Loucy (cell line): ENCODE measurements around the gene IFNAR2.
A peak's percentile ranks its signal among the peaks of the same experiment; 100 is the strongest.

Source experiments
- H2AFZ ChIP-seq: fragments of 200-600 bp; sonication (generic); 2 replicates; pipeline ENCODE4 v1.6.0; 2016; ENCODE audit warnings: antibody characterized with exemption, mild to moderate bottlenecking, low read length, moderate library complexity
- H3F3A ChIP-seq: fragments of 200-600 bp; 2 replicates; pipeline ENCODE4 v1.6.0; 2016; ENCODE audit warnings: antibody characterized with exemption, low read depth, mild to moderate bottlenecking
- H3K27me3 ChIP-seq: fragments of 200-600 bp; sonication (generic); 2 replicates; pipeline ENCODE4 v1.6.1; 2014; ENCODE audit warnings: low read length, mild to moderate bottlenecking; ENCODE audit not compliant: insufficient read depth, poor library complexity, severe bottlenecking
- H3K36me3 ChIP-seq: fragments of 200-600 bp; sonication (generic); 2 replicates; pipeline ENCODE4 v1.6.1; 2016; ENCODE audit warnings: low read length; ENCODE audit not compliant: insufficient read depth
- H3K4me1 ChIP-seq: fragments of 200-600 bp; sonication (generic); 2 replicates; pipeline ENCODE4 v1.5.1; 2014; ENCODE audit warnings: low read length, mild to moderate bottlenecking; ENCODE audit not compliant: insufficient read depth, poor library complexity, severe bottlenecking
- H3K4me2 ChIP-seq: fragments of 200-600 bp; sonication (generic); 2 replicates; pipeline ENCODE4 v1.6.0; 2014; ENCODE audit warnings: antibody characterized with exemption, low read length, low read depth, mild to moderate bottlenecking; ENCODE audit not compliant: poor library complexity, severe bottlenecking
- H3K4me3 ChIP-seq: fragments of 200-600 bp; sonication (generic); 2 replicates; pipeline ENCODE4 v1.5.1; 2014; ENCODE audit warnings: low read length, mild to moderate bottlenecking, mixed read lengths; ENCODE audit not compliant: poor library complexity, severe bottlenecking
- H3K79me2 ChIP-seq: fragments of 200-600 bp; sonication (generic); 2 replicates; pipeline ENCODE4 v1.6.1; 2014; ENCODE audit warnings: low read length; ENCODE audit not compliant: insufficient read depth
- H3K9ac ChIP-seq: fragments of 200-600 bp; sonication (generic); 2 replicates; pipeline ENCODE4 v1.6.0; 2014; ENCODE audit warnings: mild to moderate bottlenecking, low read depth, low read length, moderate library complexity; ENCODE audit not compliant: poor library complexity, severe bottlenecking
- H3K9me2 ChIP-seq: fragments of 200-600 bp; sonication (generic); replicated peaks from 2 replicates; pipeline ENCODE4 v1.6.1; 2016; ENCODE audit warnings: low read depth, low read length, mixed read lengths
- H3K9me3 ChIP-seq: fragments of 200-600 bp; sonication (generic); 2 replicates; pipeline ENCODE4 v1.6.1; 2014; ENCODE audit warnings: mild to moderate bottlenecking, antibody characterized with exemption, low read length, low read depth; ENCODE audit not compliant: insufficient read depth
- H4K20me1 ChIP-seq: fragments of 200-600 bp; sonication (generic); 2 replicates; pipeline ENCODE4 v1.6.0; 2014; ENCODE audit warnings: antibody characterized with exemption, low read length, mild to moderate bottlenecking; ENCODE audit not compliant: insufficient read depth, poor library complexity, severe bottlenecking
- EZH2phosphoT487 ChIP-seq: fragments of 200-600 bp; IDR thresholded peaks from 2 replicates; pipeline ENCODE4 v1.6.1; 2018; ENCODE audit warnings: antibody characterized with exemption, mild to moderate bottlenecking, moderate library complexity, borderline replicate concordance
- TF ChIP-seq, protein P1 (sequence below): fragments of 200-600 bp; sonication (generic); conservative IDR thresholded peaks from 2 replicates; pipeline ENCODE4 v1.5.1; 2014; ENCODE audit warnings: mild to moderate bottlenecking, antibody characterized with exemption, low read length

The IFNAR2 gene

DNA sequence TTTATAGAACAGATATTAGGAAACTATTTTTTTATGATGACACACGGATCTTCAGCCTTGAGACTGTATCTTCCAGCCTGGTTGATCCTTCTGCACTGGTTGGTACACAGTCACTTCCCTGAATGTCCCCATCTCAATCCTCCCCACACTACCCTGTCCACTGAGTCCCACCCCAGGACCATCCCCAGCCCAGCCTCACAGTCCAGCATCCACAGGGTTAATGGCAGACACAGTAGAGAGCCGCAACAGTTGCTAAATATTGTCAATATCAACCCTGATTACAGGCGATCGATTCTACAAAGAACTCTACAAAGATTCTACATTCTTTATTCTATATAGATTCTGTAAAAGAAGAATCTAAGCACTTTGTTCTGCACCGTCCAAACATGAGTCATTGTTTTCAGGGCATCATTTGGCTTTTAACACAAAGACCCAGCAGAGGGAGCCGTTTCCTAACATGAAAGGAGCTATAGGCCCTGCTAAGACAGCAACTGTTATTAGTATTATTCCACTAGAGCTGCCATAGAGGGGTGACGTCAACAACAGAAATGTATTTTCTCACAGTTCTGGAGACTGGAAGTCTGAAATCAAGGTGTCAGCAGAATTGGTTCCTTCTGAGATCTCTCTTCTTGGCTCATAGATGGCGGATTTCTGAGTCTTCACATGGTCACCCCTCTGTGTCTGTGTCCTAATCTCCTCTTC, 30.1 kb upstream of the IFNAR2 start:
- H3K4me2 ChIP-seq = no peak overlapping the region
- no peak overlapping the region for H3K9ac ChIP-seq

DNA sequence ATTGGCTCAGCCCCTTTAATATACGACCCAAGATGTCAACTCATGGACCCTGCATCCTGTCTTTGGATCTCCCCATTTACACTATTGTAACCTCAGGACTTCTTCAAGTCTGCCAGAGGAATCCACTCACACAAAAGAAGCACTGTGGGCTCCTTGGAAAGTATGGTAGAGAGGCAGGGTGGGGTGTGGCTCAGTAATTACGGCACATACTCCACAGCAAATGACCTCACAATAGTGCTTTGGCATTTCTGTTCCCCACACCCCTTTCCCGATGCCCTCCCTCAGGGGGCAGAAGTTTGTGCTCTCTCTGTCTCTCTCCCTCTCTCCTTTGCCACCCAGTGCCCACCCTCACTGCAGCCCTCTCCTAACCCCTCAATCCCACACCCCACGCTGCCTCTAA, 27.8 kb upstream of the IFNAR2 start:
- no peaks in the 10 kb centered on the region for H3K9me2 ChIP-seq
- H3K4me2 ChIP-seq = no peak overlapping the region
- no peaks in the 10 kb centered on the region for H3K27me3 ChIP-seq
- no peaks in the 10 kb centered on the region for H3K9me3 ChIP-seq
- no peak overlapping the region for H3K9ac ChIP-seq
- H3K4me1 ChIP-seq = peaks cover 30% of the 10 kb centered on the region
- no peaks in the 10 kb centered on the region for H3K79me2 ChIP-seq
- no peaks in the 10 kb centered on the region for H3K36me3 ChIP-seq
- no peaks in the 10 kb centered on the region for H3F3A ChIP-seq
- H4K20me1 ChIP-seq = no peaks in the 10 kb centered on the region
- no peak overlapping the region for H3K4me3 ChIP-seq
- TF ChIP-seq EZH2phosphoT487 = no peak
- TF ChIP-seq, protein P1, sequence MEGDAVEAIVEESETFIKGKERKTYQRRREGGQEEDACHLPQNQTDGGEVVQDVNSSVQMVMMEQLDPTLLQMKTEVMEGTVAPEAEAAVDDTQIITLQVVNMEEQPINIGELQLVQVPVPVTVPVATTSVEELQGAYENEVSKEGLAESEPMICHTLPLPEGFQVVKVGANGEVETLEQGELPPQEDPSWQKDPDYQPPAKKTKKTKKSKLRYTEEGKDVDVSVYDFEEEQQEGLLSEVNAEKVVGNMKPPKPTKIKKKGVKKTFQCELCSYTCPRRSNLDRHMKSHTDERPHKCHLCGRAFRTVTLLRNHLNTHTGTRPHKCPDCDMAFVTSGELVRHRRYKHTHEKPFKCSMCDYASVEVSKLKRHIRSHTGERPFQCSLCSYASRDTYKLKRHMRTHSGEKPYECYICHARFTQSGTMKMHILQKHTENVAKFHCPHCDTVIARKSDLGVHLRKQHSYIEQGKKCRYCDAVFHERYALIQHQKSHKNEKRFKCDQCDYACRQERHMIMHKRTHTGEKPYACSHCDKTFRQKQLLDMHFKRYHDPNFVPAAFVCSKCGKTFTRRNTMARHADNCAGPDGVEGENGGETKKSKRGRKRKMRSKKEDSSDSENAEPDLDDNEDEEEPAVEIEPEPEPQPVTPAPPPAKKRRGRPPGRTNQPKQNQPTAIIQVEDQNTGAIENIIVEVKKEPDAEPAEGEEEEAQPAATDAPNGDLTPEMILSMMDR = no peak
- no peak overlapping the region for H2AFZ ChIP-seq

More for the DNA sequence above, 30.1 kb upstream of the IFNAR2 start:
- Histone ChIP-seq H3K27me3 (no peaks in the 10 kb centered on the region), H3K4me3 (no peak overlapping the region), H3K36me3 (no peaks in the 10 kb centered on the region), H3K9me2 (no peaks in the 10 kb centered on the region), H3K4me1 (peaks cover 24% of the 10 kb centered on the region), H3K9me3 (no peaks in the 10 kb centered on the region), H2AFZ (no peak overlapping the region), H4K20me1 (no peaks in the 10 kb centered on the region), H3K79me2 (no peaks in the 10 kb centered on the region), H3F3A (no peaks in the 10 kb centered on the region)
- TF ChIP-seq, protein P1 = peak; percentile 85
- no peak for TF ChIP-seq EZH2phosphoT487

DNA sequence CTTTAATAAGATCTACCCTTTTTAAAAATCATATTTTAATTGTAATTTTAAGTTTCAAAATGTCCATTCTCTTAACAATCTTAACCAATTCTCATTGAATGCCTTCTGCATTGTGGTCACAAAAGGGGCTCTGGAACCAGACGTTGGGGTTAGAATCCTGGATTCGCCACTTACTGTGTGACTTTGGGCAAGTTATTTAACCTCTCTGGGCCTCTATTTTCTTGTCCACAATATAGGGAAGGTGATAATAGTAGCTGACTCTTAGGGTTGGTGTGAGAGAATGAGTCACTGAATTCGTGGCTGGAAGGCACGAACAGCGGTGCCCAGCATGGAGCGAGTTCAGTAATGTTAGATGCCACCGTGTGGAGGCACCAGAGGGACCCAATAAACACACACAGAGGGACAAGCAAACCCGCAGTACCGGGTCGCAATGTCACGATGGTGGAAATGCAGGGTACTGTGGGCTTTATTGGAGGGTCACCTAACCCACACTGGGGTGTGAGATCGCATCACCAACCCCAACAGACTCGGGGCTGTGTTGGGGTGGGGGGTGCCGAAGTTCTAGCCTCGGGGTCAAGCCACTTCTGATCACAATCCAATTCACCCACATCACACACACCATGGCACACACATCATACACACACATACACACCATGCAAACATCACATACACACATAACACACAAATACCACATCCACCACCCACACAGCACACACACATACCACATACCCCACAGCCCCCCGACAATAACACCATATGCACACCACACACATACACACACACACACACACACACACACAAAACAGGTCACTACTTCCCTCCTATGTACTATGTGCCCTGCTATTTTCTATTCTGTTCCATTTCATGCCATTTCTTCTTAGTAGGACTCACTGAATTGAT, 27.0 kb upstream of the IFNAR2 start:
- H3K4me2 ChIP-seq = no peak overlapping the region
- H3K4me1 ChIP-seq = peaks cover 30% of the 10 kb centered on the region

More for the DNA sequence above, 27.0 kb upstream of the IFNAR2 start:
- Histone ChIP-seq H3K9me2 (no peaks in the 10 kb centered on the region), H3F3A (no peaks in the 10 kb centered on the region), H3K27me3 (no peaks in the 10 kb centered on the region), H4K20me1 (no peaks in the 10 kb centered on the region), H3K79me2 (no peaks in the 10 kb centered on the region), H3K36me3 (no peaks in the 10 kb centered on the region), H3K4me3 (no peak overlapping the region), H3K9ac (no peak overlapping the region), H2AFZ (no peak overlapping the region), H3K9me3 (no peaks in the 10 kb centered on the region)
- TF ChIP-seq EZH2phosphoT487 = no peak
- TF ChIP-seq, protein P1 = no peak
